Trophoblast cell (in vitro differentiated cells and primary cell): ENCODE data around the gene LOXL3.

Experiments used
- DNase-seq, 2 donors: peaks; one replicate each; pipeline ENCODE4 v3.0.0-alpha.2; 2016
- H2AFZ ChIP-seq: 2 replicates; pipeline ENCODE4 v1.6.1; 2013; ENCODE audit warnings: low read length, moderate library complexity, mild to moderate bottlenecking; ENCODE audit not compliant: insufficient read depth, poor library complexity
- H2AK5ac ChIP-seq: 2 replicates; pipeline ENCODE4 v1.6.1; 2013; ENCODE audit warnings: mild to moderate bottlenecking, low read length
- H2BK120ac ChIP-seq: 2 replicates; pipeline ENCODE4 v1.6.1; 2013; ENCODE audit warnings: low read length, mild to moderate bottlenecking, moderate library complexity; ENCODE audit not compliant: insufficient read depth, poor library complexity
- H2BK12ac ChIP-seq: 2 replicates; pipeline ENCODE4 v1.6.1; 2013; ENCODE audit warnings: mild to moderate bottlenecking, low read length, moderate library complexity
- H2BK5ac ChIP-seq: 2 replicates; pipeline ENCODE4 v1.6.1; 2013; ENCODE audit warnings: low read length, low read depth, moderate library complexity, mild to moderate bottlenecking; ENCODE audit not compliant: poor library complexity
- H3K14ac ChIP-seq: 2 replicates; pipeline ENCODE4 v1.6.1; 2013; ENCODE audit warnings: mild to moderate bottlenecking, low read length
- H3K18ac ChIP-seq: 2 replicates; pipeline ENCODE4 v1.6.1; 2013; ENCODE audit warnings: mild to moderate bottlenecking, low read length
- H3K23ac ChIP-seq: 2 replicates; pipeline ENCODE4 v1.6.1; 2013; ENCODE audit warnings: low read length
- H3K27ac ChIP-seq: 2 replicates; pipeline ENCODE4 v1.5.1; 2013; ENCODE audit warnings: low read depth, mild to moderate bottlenecking, inconsistent platforms, low read length, moderate library complexity
- H3K27me3 ChIP-seq: 2 replicates; pipeline ENCODE4 v1.6.1; 2013; ENCODE audit warnings: inconsistent platforms, mild to moderate bottlenecking, low read length, moderate library complexity; ENCODE audit not compliant: insufficient read depth
- H3K36me3 ChIP-seq, 2 experiments: 1 replicate in 1 of 2; 2 replicates in 1 of 2; pipeline ENCODE4 v1.6.1; 2013; ENCODE audit warnings: low read length in 2 of 2, mild to moderate bottlenecking in 2 of 2, moderate library complexity in 1 of 2; ENCODE audit not compliant: insufficient read depth in 2 of 2, control insufficient read depth in 1 of 2
- H3K4ac ChIP-seq: 2 replicates; pipeline ENCODE4 v1.6.1; 2013; ENCODE audit warnings: low read depth, mild to moderate bottlenecking, low read length, moderate library complexity
- H3K4me1 ChIP-seq, 2 experiments: 1 replicate in 1 of 2; 2 replicates in 1 of 2; pipeline ENCODE4 v1.6.1; 2013; ENCODE audit warnings: low read length in 2 of 2, mild to moderate bottlenecking in 2 of 2, moderate library complexity in 1 of 2; ENCODE audit not compliant: insufficient read depth in 2 of 2, control insufficient read depth in 1 of 2
- H3K4me2 ChIP-seq: 2 replicates; pipeline ENCODE4 v1.6.1; 2013; ENCODE audit warnings: inconsistent platforms, mild to moderate bottlenecking, low read length, moderate library complexity
- H3K4me3 ChIP-seq: 2 replicates; pipeline ENCODE4 v1.5.1; 2013; ENCODE audit warnings: mild to moderate bottlenecking, low read depth, low read length, inconsistent platforms
- H3K79me1 ChIP-seq: one replicate; pipeline ENCODE4 v1.6.1; 2013; ENCODE audit warnings: low read length
- H3K79me2 ChIP-seq: 2 replicates; pipeline ENCODE4 v1.6.1; 2013; ENCODE audit warnings: low read length, mild to moderate bottlenecking; ENCODE audit not compliant: control insufficient read depth, insufficient read depth, poor library complexity
- H3K9ac ChIP-seq: 2 replicates; pipeline ENCODE4 v1.6.1; 2013; ENCODE audit warnings: mild to moderate bottlenecking, low read length
- H3K9me3 ChIP-seq: 2 replicates; pipeline ENCODE4 v1.6.1; 2013; ENCODE audit warnings: low read depth, mild to moderate bottlenecking, control low read depth, inconsistent platforms, low read length; ENCODE audit not compliant: insufficient read depth
- H4K12ac ChIP-seq: 2 replicates; pipeline ENCODE4 v1.6.1; 2013; ENCODE audit warnings: low read depth, mild to moderate bottlenecking, low read length, moderate library complexity
- H4K8ac ChIP-seq: 2 replicates; pipeline ENCODE4 v1.6.1; 2013; ENCODE audit warnings: low read depth, mild to moderate bottlenecking, low read length, moderate library complexity
- H4K91ac ChIP-seq: one replicate; pipeline ENCODE4 v1.6.1; 2013; ENCODE audit warnings: low read depth, mild to moderate bottlenecking, low read length, moderate library complexity
- WGBS: extraction: QIAGEN DNeasy Blood & Tissue Kit; methylation state at CpG from one replicate; pipeline ENCODE4 v1.1.7; 2013; ENCODE audit warnings: missing lambda C conversion rate; ENCODE audit not compliant: insufficient read length, insufficient coverage; ENCODE audit errors: extremely low coverage; 5-methylcytosine and 5-hydroxymethylcytosine counted together

Gene LOXL3

GRCh38 chr2:74493546-74493945 lies 60.2 kb downstream of the LOXL3 start:
- Histone ChIP-seq H3K14ac (no peak overlapping the region), H3K79me1 (peaks cover 2% of the 10 kb centered on the region), H4K8ac (no peak overlapping the region), H3K23ac (no peak overlapping the region), H3K27me3 (peaks cover 13% of the 10 kb centered on the region), H2BK12ac (no peak overlapping the region), H3K18ac (no peak overlapping the region), H3K36me3 (peaks cover 30 to 39% of the 10 kb centered on the region in 2 experiments), H3K27ac (no peak overlapping the region), H3K4ac (no peak overlapping the region), H3K4me2 (no peak overlapping the region), H2BK5ac (no peak overlapping the region), H3K79me2 (no peaks in the 10 kb centered on the region), H3K9ac (no peak overlapping the region), H3K4me1 (peaks cover 11 to 12% of the 10 kb centered on the region in 2 experiments), H2BK120ac (no peak overlapping the region), H2AK5ac (no peak overlapping the region), H4K12ac (no peak overlapping the region), H4K91ac (no peak overlapping the region), H3K4me3 (no peak overlapping the region), H3K9me3 (peaks cover 3% of the 10 kb centered on the region), H2AFZ (no peak overlapping the region)
- no CpG with 5 or more reads among the region's 3 CpGs for WGBS
- no peak for DNase-seq

GRCh38 chr2:74491648-74492544 lies 61.8 kb downstream of the LOXL3 start:
- Histone ChIP-seq H3K18ac (no peak overlapping the region), H3K9me3 (peaks cover 2% of the 10 kb centered on the region), H3K23ac (no peak overlapping the region), H2BK12ac (no peak overlapping the region), H3K36me3 (peaks cover 30 to 40% of the 10 kb centered on the region in 2 experiments), H4K91ac (no peak overlapping the region), H2BK5ac (no peak overlapping the region), H3K14ac (no peak overlapping the region), H4K12ac (no peak overlapping the region), H3K79me1 (no peaks in the 10 kb centered on the region), H3K4me2 (no peak overlapping the region), H2BK120ac (no peak overlapping the region), H2AK5ac (no peak overlapping the region), H3K27me3 (no peaks in the 10 kb centered on the region), H2AFZ (no peak overlapping the region), H3K4ac (no peak overlapping the region), H3K4me1 (peaks cover 0 to 5% of the 10 kb centered on the region in 2 experiments), H3K4me3 (no peak overlapping the region), H4K8ac (no peak overlapping the region), H3K27ac (no peak overlapping the region), H3K79me2 (no peaks in the 10 kb centered on the region), H3K9ac (no peak overlapping the region)
- no CpG with 5 or more reads among the region's 12 CpGs for WGBS
- DNase-seq = no peak

DNA sequence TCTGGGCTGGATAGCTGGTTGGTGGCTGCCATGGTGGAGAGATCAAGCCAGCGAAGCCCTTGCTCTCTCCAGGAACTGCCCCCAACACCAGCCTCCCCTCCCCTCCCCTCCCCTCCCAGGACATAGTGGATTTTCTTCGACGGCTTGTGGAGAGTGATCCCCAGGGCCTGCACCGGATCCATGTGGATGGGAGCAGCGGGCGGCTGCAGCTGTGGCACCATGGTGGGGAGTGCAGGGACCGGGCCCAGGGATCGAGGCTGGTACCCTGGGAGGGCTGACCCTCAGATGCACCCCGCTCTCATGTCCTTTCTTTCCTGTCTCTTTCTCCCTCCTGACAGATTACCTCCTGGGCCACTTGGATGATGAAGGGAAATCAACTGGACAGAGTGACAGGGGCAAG lies 63.8 kb downstream of the LOXL3 start:
- Histone ChIP-seq H4K12ac (no peak overlapping the region), H2AFZ (no peak overlapping the region), H3K27ac (no peak overlapping the region), H3K23ac (no peak overlapping the region), H2BK120ac (no peak overlapping the region), H3K4me2 (no peak overlapping the region), H3K4me1 (peaks cover 0 to 5% of the 10 kb centered on the region in 2 experiments), H3K36me3 (peaks cover 30 to 44% of the 10 kb centered on the region in 2 experiments), H2BK5ac (no peak overlapping the region), H3K9me3 (peaks cover 2% of the 10 kb centered on the region), H3K4me3 (no peak overlapping the region), H2AK5ac (no peak overlapping the region), H4K91ac (no peak overlapping the region), H3K14ac (no peak overlapping the region), H3K18ac (no peak overlapping the region), H3K4ac (no peak overlapping the region), H2BK12ac (no peak overlapping the region), H3K79me1 (no peaks in the 10 kb centered on the region), H3K9ac (no peak overlapping the region), H3K27me3 (no peaks in the 10 kb centered on the region), H3K79me2 (no peaks in the 10 kb centered on the region), H4K8ac (no peak overlapping the region)
- no peak for DNase-seq
- WGBS = no CpG with 5 or more reads among the region's 9 CpGs

GRCh38 chr2:74488643-74489481 lies 64.9 kb downstream of the LOXL3 start:
- H3K79me2 ChIP-seq = no peaks in the 10 kb centered on the region
- H3K4me3 ChIP-seq = no peak overlapping the region
- no peak overlapping the region for H3K27ac ChIP-seq
- no peak overlapping the region for H3K4me2 ChIP-seq
- no peaks in the 10 kb centered on the region for H3K79me1 ChIP-seq
- no peak overlapping the region for H2BK5ac ChIP-seq
- no peak overlapping the region for H4K8ac ChIP-seq
- H2AFZ ChIP-seq = no peak overlapping the region
- no CpG with 5 or more reads among the region's 9 CpGs for WGBS
- H4K12ac ChIP-seq = no peak overlapping the region
- H2BK120ac ChIP-seq = no peak overlapping the region
- no peak overlapping the region for H4K91ac ChIP-seq
- H3K4me1 ChIP-seq = peaks cover 0 to 5% of the 10 kb centered on the region in 2 experiments
- H3K36me3 ChIP-seq = peaks cover 30 to 44% of the 10 kb centered on the region in 2 experiments
- no peak overlapping the region for H3K18ac ChIP-seq
- no peak overlapping the region for H3K4ac ChIP-seq
- H3K14ac ChIP-seq = no peak overlapping the region
- no peaks in the 10 kb centered on the region for H3K27me3 ChIP-seq
- H3K9ac ChIP-seq = no peak overlapping the region
- peaks cover 2% of the 10 kb centered on the region for H3K9me3 ChIP-seq
- H2BK12ac ChIP-seq = no peak overlapping the region
- DNase-seq = no peak
- no peak overlapping the region for H2AK5ac ChIP-seq
- no peak overlapping the region for H3K23ac ChIP-seq
